ENCODE data around the gene ZNF768. TPM values are rescaled to one million over a fixed set of nuclear protein-coding genes. Genes with fewer than 3 reads are reported as not detected.

ZNF768 gene
- total and polyA plus RNA-seq, 2 experiments from 2014 or later, result 8.3 to 43.0 TPM

DNA sequence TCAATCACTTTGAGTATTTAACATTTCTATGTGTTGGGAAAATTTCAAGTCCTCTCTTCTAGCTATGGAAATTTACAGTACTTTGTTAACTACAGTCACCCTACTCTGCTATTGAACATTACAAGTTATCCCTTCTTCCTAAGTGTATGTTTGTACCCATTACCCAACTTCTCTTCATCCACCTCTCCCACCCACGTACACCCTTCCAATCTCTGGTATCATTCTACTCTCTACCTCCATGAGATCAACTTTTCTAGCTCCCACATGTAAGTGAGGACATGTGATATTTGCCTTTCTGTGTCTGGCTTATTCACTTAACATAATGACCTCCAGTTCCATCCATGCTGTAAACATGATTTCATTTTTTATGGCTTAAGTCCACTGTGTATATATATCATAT, 48.3 kb upstream of the ZNF768 start (continued):
- no peak for TF ChIP-seq ZNF331 (CRISPR knock-in tag; IDR thresholded peaks at IDR 0.05; ENCODE audit: low read depth)
- no peak for TF ChIP-seq POLR2AphosphoS5 (IDR thresholded peaks at IDR 0.05; ENCODE audit: low read depth)
- TF ChIP-seq, protein P1, sequence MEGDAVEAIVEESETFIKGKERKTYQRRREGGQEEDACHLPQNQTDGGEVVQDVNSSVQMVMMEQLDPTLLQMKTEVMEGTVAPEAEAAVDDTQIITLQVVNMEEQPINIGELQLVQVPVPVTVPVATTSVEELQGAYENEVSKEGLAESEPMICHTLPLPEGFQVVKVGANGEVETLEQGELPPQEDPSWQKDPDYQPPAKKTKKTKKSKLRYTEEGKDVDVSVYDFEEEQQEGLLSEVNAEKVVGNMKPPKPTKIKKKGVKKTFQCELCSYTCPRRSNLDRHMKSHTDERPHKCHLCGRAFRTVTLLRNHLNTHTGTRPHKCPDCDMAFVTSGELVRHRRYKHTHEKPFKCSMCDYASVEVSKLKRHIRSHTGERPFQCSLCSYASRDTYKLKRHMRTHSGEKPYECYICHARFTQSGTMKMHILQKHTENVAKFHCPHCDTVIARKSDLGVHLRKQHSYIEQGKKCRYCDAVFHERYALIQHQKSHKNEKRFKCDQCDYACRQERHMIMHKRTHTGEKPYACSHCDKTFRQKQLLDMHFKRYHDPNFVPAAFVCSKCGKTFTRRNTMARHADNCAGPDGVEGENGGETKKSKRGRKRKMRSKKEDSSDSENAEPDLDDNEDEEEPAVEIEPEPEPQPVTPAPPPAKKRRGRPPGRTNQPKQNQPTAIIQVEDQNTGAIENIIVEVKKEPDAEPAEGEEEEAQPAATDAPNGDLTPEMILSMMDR (conservative IDR thresholded peaks at IDR 0.05; ENCODE audit: low read depth in 2 of 2), result no peak
- TF ChIP-seq, protein P2, sequence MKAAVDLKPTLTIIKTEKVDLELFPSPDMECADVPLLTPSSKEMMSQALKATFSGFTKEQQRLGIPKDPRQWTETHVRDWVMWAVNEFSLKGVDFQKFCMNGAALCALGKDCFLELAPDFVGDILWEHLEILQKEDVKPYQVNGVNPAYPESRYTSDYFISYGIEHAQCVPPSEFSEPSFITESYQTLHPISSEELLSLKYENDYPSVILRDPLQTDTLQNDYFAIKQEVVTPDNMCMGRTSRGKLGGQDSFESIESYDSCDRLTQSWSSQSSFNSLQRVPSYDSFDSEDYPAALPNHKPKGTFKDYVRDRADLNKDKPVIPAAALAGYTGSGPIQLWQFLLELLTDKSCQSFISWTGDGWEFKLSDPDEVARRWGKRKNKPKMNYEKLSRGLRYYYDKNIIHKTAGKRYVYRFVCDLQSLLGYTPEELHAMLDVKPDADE (IDR thresholded peaks at IDR 0.05), result no peak
- TF ChIP-seq STAT1 (IDR thresholded peaks at IDR 0.05; ENCODE audit: unreplicated experiment), result no peak
- TF ChIP-seq, protein P3, sequence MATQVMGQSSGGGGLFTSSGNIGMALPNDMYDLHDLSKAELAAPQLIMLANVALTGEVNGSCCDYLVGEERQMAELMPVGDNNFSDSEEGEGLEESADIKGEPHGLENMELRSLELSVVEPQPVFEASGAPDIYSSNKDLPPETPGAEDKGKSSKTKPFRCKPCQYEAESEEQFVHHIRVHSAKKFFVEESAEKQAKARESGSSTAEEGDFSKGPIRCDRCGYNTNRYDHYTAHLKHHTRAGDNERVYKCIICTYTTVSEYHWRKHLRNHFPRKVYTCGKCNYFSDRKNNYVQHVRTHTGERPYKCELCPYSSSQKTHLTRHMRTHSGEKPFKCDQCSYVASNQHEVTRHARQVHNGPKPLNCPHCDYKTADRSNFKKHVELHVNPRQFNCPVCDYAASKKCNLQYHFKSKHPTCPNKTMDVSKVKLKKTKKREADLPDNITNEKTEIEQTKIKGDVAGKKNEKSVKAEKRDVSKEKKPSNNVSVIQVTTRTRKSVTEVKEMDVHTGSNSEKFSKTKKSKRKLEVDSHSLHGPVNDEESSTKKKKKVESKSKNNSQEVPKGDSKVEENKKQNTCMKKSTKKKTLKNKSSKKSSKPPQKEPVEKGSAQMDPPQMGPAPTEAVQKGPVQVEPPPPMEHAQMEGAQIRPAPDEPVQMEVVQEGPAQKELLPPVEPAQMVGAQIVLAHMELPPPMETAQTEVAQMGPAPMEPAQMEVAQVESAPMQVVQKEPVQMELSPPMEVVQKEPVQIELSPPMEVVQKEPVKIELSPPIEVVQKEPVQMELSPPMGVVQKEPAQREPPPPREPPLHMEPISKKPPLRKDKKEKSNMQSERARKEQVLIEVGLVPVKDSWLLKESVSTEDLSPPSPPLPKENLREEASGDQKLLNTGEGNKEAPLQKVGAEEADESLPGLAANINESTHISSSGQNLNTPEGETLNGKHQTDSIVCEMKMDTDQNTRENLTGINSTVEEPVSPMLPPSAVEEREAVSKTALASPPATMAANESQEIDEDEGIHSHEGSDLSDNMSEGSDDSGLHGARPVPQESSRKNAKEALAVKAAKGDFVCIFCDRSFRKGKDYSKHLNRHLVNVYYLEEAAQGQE (IDR thresholded peaks at IDR 0.05; ENCODE audit: unreplicated experiment), result no peak
- no peak for TF ChIP-seq EZH2phosphoT487 (IDR thresholded peaks at IDR 0.05; ENCODE audit: unreplicated experiment)
- TF ChIP-seq ZNF114 (CRISPR knock-in tag; IDR thresholded peaks at IDR 0.05), result no peak

DNA sequence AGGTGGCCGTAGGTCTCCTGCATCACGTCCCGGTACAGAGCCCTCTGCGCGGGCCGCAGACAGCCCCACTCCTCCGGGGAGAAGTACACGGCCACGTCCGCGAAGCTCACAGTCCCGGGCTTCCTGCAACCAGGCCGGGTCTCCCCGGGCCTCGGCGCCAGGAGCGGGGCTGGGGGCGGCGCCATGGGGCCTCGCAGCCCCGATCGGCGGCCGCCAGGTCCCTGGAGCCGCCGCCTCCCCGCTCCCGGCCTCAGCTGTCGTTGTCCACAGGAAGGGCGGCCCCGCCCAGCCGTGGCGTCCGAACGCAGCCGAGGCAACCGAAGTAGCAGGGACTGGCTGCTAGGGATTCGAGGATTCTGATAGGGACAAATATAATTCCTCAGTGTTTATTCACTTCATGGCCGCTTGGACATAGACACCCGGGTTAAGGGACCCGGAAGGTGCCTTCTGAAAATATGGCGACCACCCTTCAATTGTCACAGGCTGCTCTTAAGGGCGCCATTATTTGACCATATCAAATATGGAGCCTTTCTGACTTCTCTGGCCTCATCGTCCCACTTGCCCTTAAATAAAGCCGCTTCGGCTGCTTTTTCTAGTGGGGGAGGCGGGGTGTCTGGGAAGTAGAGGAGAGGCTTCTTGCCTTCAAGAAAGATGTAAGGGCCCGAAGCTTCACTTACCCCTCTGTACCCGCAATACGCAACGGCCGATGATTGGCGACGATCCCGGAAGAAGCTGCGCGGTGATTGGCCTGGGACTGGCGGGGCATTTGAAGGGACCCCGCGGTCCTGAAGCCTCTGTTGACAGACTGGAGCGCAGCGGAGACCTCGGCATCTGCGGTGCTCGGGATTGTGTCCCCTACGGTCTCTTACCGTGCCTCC, 45.3 kb upstream of the ZNF768 start, which contains the start of gene ZNF688:
TSS of gene ZNF688 (minus strand) at position 270 of the 878 bp plus-strand sequence. CDS start at position 185, 85 bp downstream.
- Mint-ChIP-seq H3K27ac (peak within 1 kb of the TSS; percentile 92), H3K36me3 (ENCODE audit: low read depth) (no peaks in the 10 kb centered on the region), H3K27me3 (ENCODE audit: insufficient read depth, low read depth, poor library complexity) (peaks cover 6% of the 10 kb centered on the region), H3K9me3 (no peaks in the 10 kb centered on the region), H3K4me3 (peak within 1 kb of the TSS; percentile 96), H3K4me1 (peaks cover 15% of the 10 kb centered on the region)
- Histone ChIP-seq H3K36me3 (ENCODE audit: insufficient read depth) (no peaks in the 10 kb centered on the region), H3K79me2 (replicated peaks; ENCODE audit: insufficient read depth) (no peaks in the 10 kb centered on the region), H3K27ac (ENCODE audit: low read depth) (peak within 1 kb of the TSS; percentile 72), H3K4me2 (peak within 1 kb of the TSS; percentile 88), H3K4me1 (ENCODE audit: insufficient read depth) (peaks cover 18% of the 10 kb centered on the region), H3K9me2 (ENCODE audit: insufficient read depth) (no peaks in the 10 kb centered on the region), H4K20me1 (replicated peaks; ENCODE audit: insufficient read depth) (no peaks in the 10 kb centered on the region; the same call in 1 of the 2 replicates), H3K4me3 (peak within 1 kb of the TSS; percentile 76), H3F3A (replicated peaks; ENCODE audit: low read depth) (0 out of 2 replicates have a peak, but pooled peaks cover 12% of the 10 kb centered on the region), H3K27me3 (ENCODE audit: insufficient read depth) (no peaks in the 10 kb centered on the region), H2AFZ (peak within 1 kb of the TSS; percentile 53)
- DNase-seq (ENCODE audit: low spot score) (peak; percentile 98), ATAC-seq (peak; percentile 87)
- TF ChIP-seq ZNF114 (CRISPR knock-in tag; IDR thresholded peaks at IDR 0.05), result peak; percentile 83; the same call in 1 of the 2 replicates
- no peak for TF ChIP-seq ZNF331 (CRISPR knock-in tag; IDR thresholded peaks at IDR 0.05; ENCODE audit: low read depth)
- TF ChIP-seq CREB1 (CRISPR knock-in tag; IDR thresholded peaks at IDR 0.05; ENCODE audit: low read depth), result peak; percentile 82
- TF ChIP-seq, protein P2 (IDR thresholded peaks at IDR 0.05), result peak; percentile 89
- no peak for TF ChIP-seq EZH2phosphoT487 (IDR thresholded peaks at IDR 0.05; ENCODE audit: unreplicated experiment)
- no peak for TF ChIP-seq JUNB (IDR thresholded peaks at IDR 0.05; ENCODE audit: unreplicated experiment)
- TF ChIP-seq POLR2AphosphoS5 (IDR thresholded peaks at IDR 0.05; ENCODE audit: low read depth), result peak; percentile 58
- TF ChIP-seq, protein P1 (conservative IDR thresholded peaks at IDR 0.05; ENCODE audit: low read depth in 2 of 2), result no peak
- TF ChIP-seq, protein P3 (IDR thresholded peaks at IDR 0.05; ENCODE audit: unreplicated experiment), result no peak
- no peak for TF ChIP-seq STAT1 (IDR thresholded peaks at IDR 0.05; ENCODE audit: unreplicated experiment)

Data from GM23338 (cell line).